GM12878 (cell line): Measurements from ENCODE around the gene LCORL. TPM values are rescaled to one million over a fixed set of nuclear protein-coding genes. Genes with fewer than 3 reads are reported as not detected.

Experiments
- ATAC-seq: fragments of 200-7000 bp; cut with Tn5 transposase; 3 replicates; pipeline ENCODE4 v1.9.1; 2020; ENCODE audit warnings: mild to moderate bottlenecking, moderate library complexity
- BruUV-seq: library from RNA; stranded (reverse); fragments of 400-500 nt; replicated peaks from 2 replicates; lab custom pipeline; 2021; lab: Mats Ljungman, UMichigan
- CTCF ChIA-PET: fragments of 300-600 bp; sonication (Branson Sonifier 250); formaldehyde crosslinking; extraction: SDS; loops from one replicate; lab custom pipeline; 2021; ENCODE audit warnings: inconsistent platforms; lab: Yijun Ruan, JAX
- POLR2A ChIA-PET: fragments of 350-600 bp; formaldehyde crosslinking; extraction: SDS; loops from one replicate; lab custom pipeline; 2021; ENCODE audit warnings: inconsistent platforms; lab: Charles Lee
- RAD21 ChIA-PET: fragments of 300-600 bp; sonication (Branson Sonifier 250); formaldehyde crosslinking; loops from one replicate; lab custom pipeline; 2023; ENCODE audit warnings: antibody characterized with exemption; ENCODE audit not compliant: unreplicated experiment; lab: Charles Lee
- SMC1A ChIA-PET: fragments of 300-600 bp; sonication (Branson Sonifier 250); formaldehyde crosslinking; loops from one replicate; lab custom pipeline; 2023; ENCODE audit not compliant: unreplicated experiment, uncharacterized antibody; lab: Charles Lee
- DNase-seq: peaks from one replicate; pipeline ENCODE4 v3.0.0-alpha.2; 2011; ENCODE audit warnings: low read depth, low spot score
- FAIRE-seq: peaks from 3 replicates; lab custom pipeline; 2011; peaks lifted over from hg19 to GRCh38; lab: Jason Lieb, UNC
- H2AFZ ChIP-seq: 2 replicates; pipeline ENCODE4 v1.6.0; 2011; ENCODE audit warnings: low read depth, low read length, control low read depth; ENCODE audit not compliant: control insufficient read depth
- H3K27ac ChIP-seq: 2 replicates; pipeline ENCODE4 v1.5.1; 2011; ENCODE audit warnings: control low read depth; ENCODE audit not compliant: control insufficient read depth, insufficient read depth
- H3K27me3 ChIP-seq, 2 experiments: replicated peaks in 1 of 2; 2 replicates each; pipeline versions ENCODE4 v1.6.0 to v1.6.1; 2011; ENCODE audit warnings: low read length in 1 of 2; ENCODE audit not compliant: control insufficient read depth in 2 of 2, insufficient read depth in 2 of 2
- H3K36me3 ChIP-seq, 2 experiments: 2 replicates each; pipeline ENCODE4 v1.5.1; 2011; ENCODE audit warnings: low read length in 1 of 2; ENCODE audit not compliant: control insufficient read depth in 2 of 2, insufficient read depth in 2 of 2
- H3K4me1 ChIP-seq: 2 replicates; pipeline ENCODE4 v1.6.1; 2011; ENCODE audit warnings: mild to moderate bottlenecking, low read length, moderate library complexity, mixed read lengths; ENCODE audit not compliant: control insufficient read depth, insufficient read depth
- H3K4me2 ChIP-seq: 2 replicates; pipeline ENCODE4 v1.6.0; 2011; ENCODE audit warnings: control low read depth; ENCODE audit not compliant: control insufficient read depth, insufficient read depth
- H3K4me3 ChIP-seq: fragments of 200-600 bp; sonication (generic); 2 replicates; pipeline ENCODE4 v1.5.1; 2016
- H3K79me2 ChIP-seq: 2 replicates; pipeline ENCODE4 v1.6.0; 2011; ENCODE audit warnings: low read length; ENCODE audit not compliant: control insufficient read depth, insufficient read depth
- H3K9ac ChIP-seq: 2 replicates; pipeline ENCODE4 v1.8.0; 2011; ENCODE audit warnings: low read length, control low read depth, mixed read lengths; ENCODE audit not compliant: control insufficient read depth, insufficient read depth
- H3K9me3 ChIP-seq: replicated peaks from 3 replicates; pipeline ENCODE4 v1.5.1; 2011; ENCODE audit warnings: mild to moderate bottlenecking, low read length; ENCODE audit not compliant: control insufficient read depth, insufficient read depth
- H4K20me1 ChIP-seq: 2 replicates; pipeline ENCODE4 v1.6.0; 2011; ENCODE audit not compliant: control insufficient read depth, insufficient read depth
- CBX3 ChIP-seq: fragments of 200-600 bp; sonication (generic); IDR thresholded peaks from 2 replicates; pipeline ENCODE4 v1.6.1; 2016; ENCODE audit warnings: low read depth, borderline replicate concordance
- CEBPB ChIP-seq, 2 experiments: fragments of 150-350 bp in 1 of 2; IDR thresholded peaks; 2 replicates each; pipeline ENCODE4 v1.6.1; 2012 to 2014; ENCODE audit warnings: low read depth in 2 of 2, low read length in 2 of 2, borderline replicate concordance in 1 of 2, inconsistent platforms in 1 of 2
- EZH2 ChIP-seq: IDR thresholded peaks from 2 replicates; pipeline ENCODE4 v1.6.1; 2012; ENCODE audit warnings: low read depth, mild to moderate bottlenecking, control low read depth, inconsistent platforms, low read length, borderline replicate concordance; ENCODE audit not compliant: control insufficient read depth
- JUNB ChIP-seq: IDR thresholded peaks from 2 replicates; pipeline ENCODE4 v1.6.1; 2016; ENCODE audit warnings: antibody characterized with exemption, mild to moderate bottlenecking
- RCOR1 ChIP-seq: conservative IDR thresholded peaks from 2 replicates; pipeline ENCODE4 v1.6.1; 2012; ENCODE audit warnings: low read depth, low read length, improper control_type of control experiment
- SMARCA5 ChIP-seq: fragments of 450-650 bp; IDR thresholded peaks from 2 replicates; pipeline ENCODE4 v1.6.1; 2017; ENCODE audit warnings: mild to moderate bottlenecking
- ZZZ3 ChIP-seq: IDR thresholded peaks from 2 replicates; pipeline ENCODE4 v1.6.1; 2011; ENCODE audit warnings: low read depth; ENCODE audit not compliant: control insufficient read depth, insufficient read length
- WGBS: methylation state at CpG from one replicate; pipeline ENCODE4 v1.1.6; 2016; ENCODE audit warnings: low lambda C conversion rate; ENCODE audit not compliant: insufficient replicate concordance, insufficient coverage; ENCODE audit errors: missing lambda C conversion rate; 5-methylcytosine and 5-hydroxymethylcytosine counted together
- in situ Hi-C: fragments of 300-500 bp; cut with MboI; formaldehyde crosslinking; loops from 9 replicates; pipeline ENCODE4 v1.14.3; 2018; ENCODE audit warnings: mixed read lengths
- intact Hi-C: fragments of 100-400 bp; cut with micrococcal nuclease; formaldehyde crosslinking; loops from one replicate; pipeline ENCODE4 v1.14.2; 2022; ENCODE audit not compliant: unreplicated experiment
- polyA plus RNA-seq, 11 experiments: library from polyadenylated mRNA; depleted of rRNA in 4 of 11; unstranded in 6 of 11; stranded (reverse) in 5 of 11; fragments of >200 nt; fragmentation: Nextera tagmentation in 4 of 11; fragmentation: Illumina TruSeq in 1 of 11; extraction: Ambion mirVana in 4 of 11; extraction: Trizol in 1 of 11; gene quantifications; 1 replicate in 1 of 11; 2 replicates in 10 of 11; pipeline versions ENCODE4 v1.2.1 to v1.2.3, GENCODE V29; 2011 to 2016; ENCODE audit warnings: inconsistent platforms in 2 of 11, missing spikeins in 2 of 11, low read depth in 1 of 11
- total RNA-seq, 4 experiments: library from RNA; depleted of rRNA in 3 of 4; stranded (reverse); fragments of >200 nt in 3 of 4; fragmentation: Illumina TruSeq in 1 of 4; extraction: Trizol in 1 of 4; gene quantifications; 2 replicates each; pipeline versions ENCODE4 v1.2.1 to v1.2.3, GENCODE V29; 2013 to 2021
- TF ChIP-seq, protein P1 (sequence below), 3 experiments: IDR thresholded peaks in 2 of 3; conservative IDR thresholded peaks in 1 of 3; 2 replicates each; pipeline ENCODE4 v1.5.1; 2011; ENCODE audit warnings: low read depth in 3 of 3, low read length in 3 of 3, mild to moderate bottlenecking in 3 of 3, control low read depth in 2 of 3, moderate library complexity in 2 of 3, inconsistent platforms in 1 of 3, mixed read lengths in 1 of 3; ENCODE audit not compliant: control insufficient read depth in 2 of 3, insufficient read depth in 1 of 3; ENCODE audit errors: extremely low read depth in 1 of 3
- TF ChIP-seq, protein P2 (sequence below): fragments of 450-650 bp; IDR thresholded peaks from 2 replicates; pipeline ENCODE4 v1.6.1; 2017; ENCODE audit warnings: low read depth, mild to moderate bottlenecking, moderate library complexity

Gene LCORL
- total and polyA plus RNA-seq, 10 of the 15 experiments (the other 5 are each of a cell fraction or from before 2014, with no cell fraction given): 2.2 to 9.8 (median 5.9) TPM

DNA sequence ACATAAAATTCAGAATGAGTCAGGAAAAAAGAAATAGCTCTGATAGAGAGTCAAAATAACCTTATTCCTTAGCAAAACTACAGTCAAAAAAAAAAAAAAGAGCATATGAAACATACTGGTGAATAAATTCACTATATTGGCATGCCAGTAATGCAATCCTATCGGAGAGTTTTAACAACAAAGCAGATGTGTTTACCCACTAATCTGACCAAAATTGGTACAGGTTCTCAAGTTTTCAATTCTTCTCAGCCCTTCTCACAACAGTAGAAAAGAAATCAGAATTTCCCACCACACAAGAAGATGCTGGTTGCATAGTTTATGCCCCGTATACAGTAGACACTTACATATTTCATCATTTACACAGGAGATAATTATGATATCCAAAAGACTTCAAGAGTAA is 59.4 kb downstream of the LCORL start:
- POLR2A ChIA-PET: no interaction called here
- Histone ChIP-seq H3K9me3 (no peaks in the 10 kb centered on the region), H3K9ac (no peak overlapping the region), H3K36me3 (no peaks in the 10 kb centered on the region; a peak in 1 of 4 replicates), H3K27ac (no peak overlapping the region), H3K4me3 (no peak overlapping the region), H3K4me1 (no peaks in the 10 kb centered on the region), H3K4me2 (no peak overlapping the region), H3K27me3 (no peaks in the 10 kb centered on the region), H2AFZ (no peak overlapping the region), H3K79me2 (peaks cover 2% of the 10 kb centered on the region), H4K20me1 (no peaks in the 10 kb centered on the region)
- RAD21 ChIA-PET: interaction anchor here (0.8 kb wide), 1 partner anchor 138 kb away, joined by 3 read pairs; no protein-coding TSS in a partner anchor
- FAIRE-seq (no peak), ATAC-seq (no peak), DNase-seq (no peak)
- WGBS: 98% methylated on average over 2 of the region's 2 CpGs
- no TSS peak for BruUV-seq
- CTCF ChIA-PET: no interaction called here
- TF ChIP-seq EZH2 (no peak), SMARCA5 (no peak), RCOR1 (no peak), ZZZ3 (no peak), CBX3 (no peak), JUNB (no peak), CEBPB (IDR thresholded peaks at IDR 0.05; ENCODE audit: borderline replicate concordance in 1 of 2, low read depth in 2 of 2, low read length in 2 of 2) (no peak)
- TF ChIP-seq, protein P1, sequence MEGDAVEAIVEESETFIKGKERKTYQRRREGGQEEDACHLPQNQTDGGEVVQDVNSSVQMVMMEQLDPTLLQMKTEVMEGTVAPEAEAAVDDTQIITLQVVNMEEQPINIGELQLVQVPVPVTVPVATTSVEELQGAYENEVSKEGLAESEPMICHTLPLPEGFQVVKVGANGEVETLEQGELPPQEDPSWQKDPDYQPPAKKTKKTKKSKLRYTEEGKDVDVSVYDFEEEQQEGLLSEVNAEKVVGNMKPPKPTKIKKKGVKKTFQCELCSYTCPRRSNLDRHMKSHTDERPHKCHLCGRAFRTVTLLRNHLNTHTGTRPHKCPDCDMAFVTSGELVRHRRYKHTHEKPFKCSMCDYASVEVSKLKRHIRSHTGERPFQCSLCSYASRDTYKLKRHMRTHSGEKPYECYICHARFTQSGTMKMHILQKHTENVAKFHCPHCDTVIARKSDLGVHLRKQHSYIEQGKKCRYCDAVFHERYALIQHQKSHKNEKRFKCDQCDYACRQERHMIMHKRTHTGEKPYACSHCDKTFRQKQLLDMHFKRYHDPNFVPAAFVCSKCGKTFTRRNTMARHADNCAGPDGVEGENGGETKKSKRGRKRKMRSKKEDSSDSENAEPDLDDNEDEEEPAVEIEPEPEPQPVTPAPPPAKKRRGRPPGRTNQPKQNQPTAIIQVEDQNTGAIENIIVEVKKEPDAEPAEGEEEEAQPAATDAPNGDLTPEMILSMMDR (IDR thresholded peaks at IDR 0.05 in 2 of 3, conservative IDR thresholded peaks at IDR 0.05 in 1 of 3; ENCODE audit: control insufficient read depth in 2 of 3, extremely low read depth in 1 of 3, insufficient read depth in 1 of 3, low read depth in 3 of 3, low read length in 3 of 3): no peak
- TF ChIP-seq, protein P2, sequence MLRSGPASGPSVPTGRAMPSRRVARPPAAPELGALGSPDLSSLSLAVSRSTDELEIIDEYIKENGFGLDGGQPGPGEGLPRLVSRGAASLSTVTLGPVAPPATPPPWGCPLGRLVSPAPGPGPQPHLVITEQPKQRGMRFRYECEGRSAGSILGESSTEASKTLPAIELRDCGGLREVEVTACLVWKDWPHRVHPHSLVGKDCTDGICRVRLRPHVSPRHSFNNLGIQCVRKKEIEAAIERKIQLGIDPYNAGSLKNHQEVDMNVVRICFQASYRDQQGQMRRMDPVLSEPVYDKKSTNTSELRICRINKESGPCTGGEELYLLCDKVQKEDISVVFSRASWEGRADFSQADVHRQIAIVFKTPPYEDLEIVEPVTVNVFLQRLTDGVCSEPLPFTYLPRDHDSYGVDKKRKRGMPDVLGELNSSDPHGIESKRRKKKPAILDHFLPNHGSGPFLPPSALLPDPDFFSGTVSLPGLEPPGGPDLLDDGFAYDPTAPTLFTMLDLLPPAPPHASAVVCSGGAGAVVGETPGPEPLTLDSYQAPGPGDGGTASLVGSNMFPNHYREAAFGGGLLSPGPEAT: no peak
- SMC1A ChIA-PET: interaction anchor here (0.6 kb wide), 1 partner anchor 55 kb away, joined by 3 read pairs; no protein-coding TSS in a partner anchor
- in situ Hi-C loops (no loop called here), intact Hi-C loops (no loop called here)
